GM18505 (cell line): ENCODE data around the gene COA8.

ENCODE experiments used
- ATAC-seq: cut with Tn5 transposase; IDR thresholded peaks from one replicate; pipeline ENCODE4 v1.9.1; 2021; ENCODE audit not compliant: unreplicated experiment
- POLR2A ChIP-seq: IDR thresholded peaks from 4 replicates; pipeline ENCODE4 v1.6.1; 2011; ENCODE audit warnings: borderline replicate concordance; ENCODE audit not compliant: insufficient read depth, insufficient read length; ENCODE audit errors: extremely low read depth

COA8 gene

DNA sequence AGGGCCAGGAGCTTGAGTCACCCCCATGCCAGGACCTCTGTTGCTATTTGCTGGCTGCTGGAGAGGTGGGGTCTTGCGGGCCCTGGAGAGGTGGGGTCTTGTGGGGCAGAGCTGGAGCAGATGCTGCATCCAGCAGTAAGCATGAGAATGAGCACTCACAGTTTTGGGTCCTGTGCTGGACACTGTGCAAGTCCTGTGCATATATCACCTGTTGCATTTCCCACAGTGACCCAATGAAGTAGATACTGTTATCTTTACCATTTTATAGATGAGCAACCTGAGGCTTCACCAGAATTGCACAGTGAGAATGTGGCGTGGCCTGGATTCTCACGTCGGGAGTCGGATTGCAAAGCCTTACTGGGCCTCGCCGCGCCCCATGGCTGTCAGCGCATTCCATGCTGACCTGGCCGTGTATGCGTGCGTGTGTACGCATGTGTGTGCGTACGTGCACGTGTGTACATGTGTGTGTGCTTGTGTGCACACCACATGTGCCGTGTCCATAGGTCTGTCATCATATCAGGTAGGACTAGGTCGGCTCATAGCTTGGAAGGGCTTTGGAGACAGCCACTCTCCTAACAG is 12.0 kb downstream of the COA8 start:
- ATAC-seq, result no peak
- TF ChIP-seq POLR2A, result no peak

DNA sequence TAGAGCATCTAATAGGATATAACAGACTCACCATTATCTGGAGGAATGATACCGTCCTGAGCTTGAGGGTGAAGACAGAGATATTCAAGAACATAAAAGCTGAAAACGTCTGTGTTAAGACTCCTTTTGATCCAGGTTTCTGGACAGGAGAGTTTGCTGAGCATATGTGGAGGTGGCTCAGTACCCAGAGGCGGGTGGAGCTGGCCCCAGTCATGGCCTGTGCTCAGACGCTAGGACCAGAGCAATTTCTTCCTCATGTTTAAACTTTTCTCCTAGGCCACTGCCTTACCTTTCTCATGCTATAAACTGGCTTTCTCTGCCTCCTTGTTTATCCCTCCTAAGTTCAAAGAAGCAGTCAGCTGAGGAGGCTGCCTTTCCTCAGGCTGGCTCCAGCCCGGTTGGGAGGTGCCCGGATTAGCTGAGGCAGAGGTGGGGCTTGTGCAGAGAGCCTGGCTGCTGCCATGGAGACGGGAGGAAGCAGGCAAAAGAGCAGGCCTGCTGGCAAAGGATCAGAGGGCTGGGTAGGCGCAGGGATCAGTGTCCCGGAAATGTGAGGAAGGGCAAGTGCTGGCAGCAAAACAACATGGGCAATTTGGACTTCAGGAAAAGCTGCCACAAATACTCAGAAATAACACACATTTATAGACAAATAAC is 13.7 kb downstream of the COA8 start:
- no peak for ATAC-seq
- TF ChIP-seq POLR2A, result no peak

- TF ChIP-seq POLR2A, result no peak
- no peak for ATAC-seq
Observed at GRCh38 chr14:103578401-103579075, 15.8 kb downstream of the COA8 start.

DNA sequence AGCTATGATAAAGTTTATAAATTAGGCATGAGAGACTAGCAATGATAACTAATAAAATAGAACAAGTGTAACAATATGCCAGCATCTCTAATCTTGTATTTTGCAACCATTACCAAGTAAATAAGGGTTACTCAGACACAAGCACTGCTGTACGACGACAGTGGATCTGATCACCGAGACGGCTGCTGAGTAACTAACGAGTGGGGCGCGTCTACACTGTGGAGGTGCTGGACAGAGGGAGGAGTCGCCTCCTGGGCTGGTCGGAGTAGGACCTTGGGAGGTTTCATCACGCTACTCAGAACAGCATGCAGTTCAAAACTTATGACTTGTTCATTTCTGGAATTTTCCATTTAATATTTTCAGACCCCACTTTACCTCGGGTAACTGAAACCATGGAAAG is 18.4 kb downstream of the COA8 start:
- TF ChIP-seq POLR2A, result no peak
- no peak for ATAC-seq

DNA sequence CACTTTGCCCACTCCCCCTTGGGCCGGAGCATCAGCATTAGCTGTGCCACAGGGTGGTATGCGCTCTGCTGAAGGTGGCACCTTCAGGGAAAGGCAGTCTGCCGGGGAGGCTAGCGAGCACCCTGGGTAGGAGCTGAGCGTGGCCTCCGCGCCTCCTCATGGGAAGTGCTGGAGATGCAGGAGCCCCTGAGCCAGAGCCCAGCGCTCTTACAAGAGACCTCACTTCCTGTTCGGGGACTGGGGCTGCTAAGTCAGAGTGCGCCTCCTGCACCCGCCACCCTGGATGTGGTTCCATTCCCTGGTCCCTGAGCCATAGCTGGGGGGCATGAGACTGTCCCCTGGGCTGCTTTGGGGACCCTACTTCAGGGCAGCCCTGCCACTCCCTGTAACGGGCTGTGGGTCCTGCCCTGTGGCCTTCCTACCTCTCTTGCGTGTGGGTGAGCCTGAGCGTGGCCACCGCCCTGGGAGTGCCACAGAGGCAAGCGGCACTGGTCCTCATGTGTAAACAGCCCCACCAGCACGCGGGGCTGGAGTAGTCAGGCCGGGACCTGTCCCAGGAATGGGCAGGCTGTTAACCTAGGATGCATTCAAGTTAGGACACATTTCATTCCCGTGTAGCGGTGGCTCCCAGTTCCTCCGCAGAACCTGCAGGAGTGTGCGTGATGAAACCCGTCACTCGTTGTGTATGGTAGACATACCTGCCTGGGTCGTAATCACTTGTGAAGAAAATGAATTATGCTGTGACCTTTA is 19.4 kb downstream of the COA8 start:
- no peak for ATAC-seq
- TF ChIP-seq POLR2A, result no peak

- no peak for TF ChIP-seq POLR2A
- ATAC-seq, result no peak
Observed at GRCh38 chr14:103584326-103584915, 21.7 kb downstream of the COA8 start.

DNA sequence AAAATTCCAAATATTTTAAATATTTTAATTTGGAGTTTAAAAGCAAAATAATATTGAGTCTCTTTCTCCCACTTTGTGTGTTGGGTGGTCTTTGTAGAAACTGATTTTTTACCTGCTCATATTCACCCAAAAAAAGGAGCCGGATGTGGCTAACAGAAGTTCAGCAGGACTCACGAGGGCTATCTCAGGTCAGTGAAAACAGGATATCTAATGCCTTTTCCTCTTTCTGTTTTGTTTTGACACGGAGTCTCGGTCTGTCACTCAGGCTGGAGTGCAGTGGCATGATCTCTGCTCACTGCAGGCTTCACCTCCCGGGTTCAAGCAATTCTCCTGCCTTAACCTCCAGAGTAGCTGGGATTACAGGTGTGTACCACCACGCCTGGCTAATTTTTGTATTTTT is 30.8 kb downstream of the COA8 start:
- no peak for ATAC-seq
- no peak for TF ChIP-seq POLR2A

DNA sequence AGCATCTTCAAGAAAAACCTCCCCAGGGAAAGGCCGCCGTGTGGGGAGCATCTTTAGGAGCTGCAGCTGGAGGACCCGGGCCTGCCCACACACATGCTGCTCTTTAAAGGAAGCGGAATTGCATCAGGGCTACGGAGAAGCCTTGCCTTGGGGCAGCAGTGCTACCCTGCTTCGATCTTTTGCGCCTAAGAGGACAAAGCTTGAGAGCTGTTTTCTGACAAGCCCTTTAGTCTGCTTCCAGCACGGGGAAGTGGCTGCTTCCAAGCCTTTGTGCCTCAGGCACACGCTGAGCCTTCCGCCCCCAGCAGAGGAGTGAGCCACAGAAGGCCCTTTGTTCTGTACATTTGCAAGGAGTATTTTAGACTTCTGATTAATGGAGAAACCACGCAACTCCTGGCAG is 31.5 kb downstream of the COA8 start:
- ATAC-seq, result no peak
- TF ChIP-seq POLR2A, result no peak

GRCh38 chr14:103597623-103598377 is 35.0 kb downstream of the COA8 start:
- ATAC-seq, result no peak

DNA sequence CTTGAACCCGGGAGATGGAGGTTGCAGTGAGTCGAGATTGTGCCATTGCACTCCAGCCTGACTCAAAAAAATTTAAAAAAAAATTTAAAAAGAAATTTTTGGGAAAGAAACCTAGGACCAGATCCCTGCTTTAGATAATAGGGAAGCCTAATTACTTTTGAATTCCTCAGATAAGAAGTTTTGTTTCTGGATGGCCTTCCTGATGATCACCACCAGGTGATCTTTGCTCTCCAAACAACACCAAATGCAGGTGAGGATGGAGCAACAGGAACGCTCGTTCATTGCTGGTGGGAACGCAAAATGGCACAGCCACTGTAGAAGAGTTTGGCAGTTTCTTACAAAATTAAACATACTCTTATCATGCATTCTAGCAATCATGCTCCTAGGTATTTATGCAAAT is 37.7 kb downstream of the COA8 start:
- no peak for ATAC-seq
- TF ChIP-seq POLR2A, result no peak

More at GRCh38 chr14:103597623-103598377, 35.0 kb downstream of the COA8 start:
- TF ChIP-seq POLR2A, result no peak

GRCh38 chr14:103604620-103605019 is 41.9 kb downstream of the COA8 start:
- no peak for TF ChIP-seq POLR2A
- no peak for ATAC-seq

DNA sequence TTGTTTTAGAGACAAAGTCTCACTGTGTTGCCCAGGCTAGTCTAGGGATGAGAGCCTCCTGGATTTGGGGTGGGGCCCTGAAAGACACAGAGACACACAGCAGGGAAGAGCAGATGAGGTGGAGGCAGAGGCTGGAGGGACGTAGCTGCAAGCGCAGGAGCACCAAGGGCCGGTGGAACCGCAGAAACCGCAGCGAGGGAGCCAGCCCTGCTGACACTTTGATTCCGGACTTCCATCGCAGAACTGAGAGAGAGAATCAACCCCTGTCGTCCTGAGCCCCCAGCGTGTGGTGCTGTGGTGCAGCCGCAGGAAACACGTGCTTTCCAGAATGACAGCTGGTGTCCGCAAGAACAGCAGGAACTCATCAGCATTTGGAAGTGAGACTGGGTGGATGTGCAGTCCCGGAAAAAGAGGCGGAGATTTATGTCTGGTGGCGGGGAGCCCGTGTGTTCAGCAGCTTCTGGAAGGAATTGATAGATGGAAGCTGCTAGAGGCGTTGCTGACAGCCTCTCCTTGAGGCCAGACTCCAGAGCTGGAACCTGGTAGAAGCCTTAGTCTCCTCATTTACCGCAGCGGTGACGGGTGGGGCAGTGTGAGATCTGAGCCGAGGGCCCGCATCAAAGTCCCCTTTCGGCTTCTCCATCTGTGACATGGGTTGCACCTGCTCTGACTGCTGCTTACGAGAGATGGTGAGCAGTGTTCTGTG is 44.4 kb downstream of the COA8 start:
- ATAC-seq, result peak; percentile 71

More for the DNA sequence above, 44.4 kb downstream of the COA8 start:
- no peak for TF ChIP-seq POLR2A
